Breast epithelium (tissue), 3 donors: ENCODE results near the gene CABP4.

Source experiments
- POLR2A ChIP-seq: fragments of 450-650 bp; IDR thresholded peaks from one replicate; pipeline ENCODE4 v1.6.1; 2016; ENCODE audit warnings: antibody characterized with exemption, mild to moderate bottlenecking, moderate library complexity
- TF ChIP-seq, protein P1 (sequence below), 3 donors: fragments of 450-650 bp; IDR thresholded peaks; one replicate each; pipeline ENCODE4 v1.5.1; 2016 to 2017; ENCODE audit warnings: antibody characterized with exemption in 3 of 3, mild to moderate bottlenecking in 3 of 3, moderate library complexity in 3 of 3

DNA sequence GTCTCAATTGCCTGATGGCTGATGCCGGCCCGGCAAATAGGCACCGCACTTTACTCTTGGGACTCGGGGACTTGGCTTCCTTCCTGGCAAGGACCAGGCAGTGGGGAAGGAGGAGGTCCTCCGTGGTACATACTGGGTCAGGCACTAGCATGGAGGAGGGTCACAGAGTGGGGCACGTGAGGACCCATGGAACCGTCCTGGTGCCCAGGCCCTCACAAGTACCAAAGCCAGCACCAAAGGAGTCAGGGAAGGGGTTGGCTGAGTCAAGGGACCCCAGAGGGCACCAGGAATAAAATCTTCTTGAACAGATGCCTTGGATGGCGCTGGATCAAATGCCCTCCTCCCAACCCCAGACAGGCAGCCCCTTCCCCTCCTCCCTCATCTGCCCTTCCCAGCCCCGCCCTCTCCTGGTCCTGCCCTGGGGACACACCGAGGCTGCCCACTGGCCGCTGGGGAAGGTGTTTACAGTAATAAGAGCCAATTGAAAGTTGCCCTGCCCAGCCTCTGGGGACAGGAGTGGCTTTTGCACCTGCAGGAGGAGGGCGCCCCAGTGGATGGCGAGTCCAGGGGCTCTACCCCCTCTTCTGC is 45.3 kb upstream of the CABP4 start:
- no peak for TF ChIP-seq POLR2A
- TF ChIP-seq, protein P1, sequence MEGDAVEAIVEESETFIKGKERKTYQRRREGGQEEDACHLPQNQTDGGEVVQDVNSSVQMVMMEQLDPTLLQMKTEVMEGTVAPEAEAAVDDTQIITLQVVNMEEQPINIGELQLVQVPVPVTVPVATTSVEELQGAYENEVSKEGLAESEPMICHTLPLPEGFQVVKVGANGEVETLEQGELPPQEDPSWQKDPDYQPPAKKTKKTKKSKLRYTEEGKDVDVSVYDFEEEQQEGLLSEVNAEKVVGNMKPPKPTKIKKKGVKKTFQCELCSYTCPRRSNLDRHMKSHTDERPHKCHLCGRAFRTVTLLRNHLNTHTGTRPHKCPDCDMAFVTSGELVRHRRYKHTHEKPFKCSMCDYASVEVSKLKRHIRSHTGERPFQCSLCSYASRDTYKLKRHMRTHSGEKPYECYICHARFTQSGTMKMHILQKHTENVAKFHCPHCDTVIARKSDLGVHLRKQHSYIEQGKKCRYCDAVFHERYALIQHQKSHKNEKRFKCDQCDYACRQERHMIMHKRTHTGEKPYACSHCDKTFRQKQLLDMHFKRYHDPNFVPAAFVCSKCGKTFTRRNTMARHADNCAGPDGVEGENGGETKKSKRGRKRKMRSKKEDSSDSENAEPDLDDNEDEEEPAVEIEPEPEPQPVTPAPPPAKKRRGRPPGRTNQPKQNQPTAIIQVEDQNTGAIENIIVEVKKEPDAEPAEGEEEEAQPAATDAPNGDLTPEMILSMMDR (IDR thresholded peaks at IDR 0.05) = no peak
